Astrocyte of the spinal cord (primary cell): Measurements from ENCODE around the gene NLRP11.

Source experiments
- DNase-seq: peaks from one replicate; pipeline ENCODE4 v3.0.0; 2011; ENCODE audit warnings: low read depth, low spot score
- H3K4me3 ChIP-seq: 2 replicates; pipeline ENCODE4 v1.5.1; 2011; ENCODE audit warnings: low read depth, mild to moderate bottlenecking, low read length, moderate library complexity
- CTCF ChIP-seq: IDR thresholded peaks from 2 replicates; pipeline ENCODE4 v1.5.1; 2012; ENCODE audit warnings: low read depth, mild to moderate bottlenecking, low read length, inconsistent platforms
- in situ Hi-C: cut with HindIII; loops from 2 replicates; pipeline ENCODE4 v1.10.0; 2017; ENCODE audit warnings: low sequenced_read_pairs

Gene NLRP11

DNA sequence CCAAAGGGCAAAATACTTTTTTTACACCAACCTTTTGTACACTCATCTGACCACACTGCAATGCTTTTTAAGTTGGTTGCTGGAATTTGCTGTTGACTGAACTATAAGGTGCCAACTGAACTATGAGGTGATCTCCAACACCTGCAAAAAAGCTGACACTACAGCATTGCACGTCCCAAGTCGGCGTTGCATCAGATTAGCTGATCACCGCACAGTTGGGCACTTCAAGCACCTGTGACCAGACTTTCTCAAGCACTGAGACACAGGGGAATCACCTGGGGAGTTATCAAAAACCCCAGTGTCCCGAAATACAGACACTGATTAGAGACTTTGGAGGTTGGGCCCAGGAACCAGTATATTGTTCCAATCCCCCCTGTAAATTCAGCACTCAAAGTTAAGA is 1.1 kb downstream of the NLRP11 start:
- no peak overlapping the region for H3K4me3 ChIP-seq
- no peak for DNase-seq
- in situ Hi-C loops = no loop called here
- no peak for TF ChIP-seq CTCF

- no peak for DNase-seq
- in situ Hi-C loops = no loop called here
- no peak for TF ChIP-seq CTCF
- H3K4me3 ChIP-seq = no peak overlapping the region
Observed at GRCh38 chr19:55820037-55820436, 11.8 kb downstream of the NLRP11 start.

GRCh38 chr19:55813906-55814305 is 17.9 kb downstream of the NLRP11 start:
- no peak for DNase-seq
- in situ Hi-C loops = no loop called here
- TF ChIP-seq CTCF = no peak
- H3K4me3 ChIP-seq = no peak overlapping the region

- TF ChIP-seq CTCF = no peak
- H3K4me3 ChIP-seq = no peak overlapping the region
- in situ Hi-C loops = no loop called here
- DNase-seq = no peak
Observed at GRCh38 chr19:55812449-55812848, 19.4 kb downstream of the NLRP11 start.

- in situ Hi-C loops = no loop called here
- H3K4me3 ChIP-seq = no peak overlapping the region
- DNase-seq = no peak
- no peak for TF ChIP-seq CTCF
Observed at GRCh38 chr19:55811340-55811739, 20.5 kb downstream of the NLRP11 start.

DNA sequence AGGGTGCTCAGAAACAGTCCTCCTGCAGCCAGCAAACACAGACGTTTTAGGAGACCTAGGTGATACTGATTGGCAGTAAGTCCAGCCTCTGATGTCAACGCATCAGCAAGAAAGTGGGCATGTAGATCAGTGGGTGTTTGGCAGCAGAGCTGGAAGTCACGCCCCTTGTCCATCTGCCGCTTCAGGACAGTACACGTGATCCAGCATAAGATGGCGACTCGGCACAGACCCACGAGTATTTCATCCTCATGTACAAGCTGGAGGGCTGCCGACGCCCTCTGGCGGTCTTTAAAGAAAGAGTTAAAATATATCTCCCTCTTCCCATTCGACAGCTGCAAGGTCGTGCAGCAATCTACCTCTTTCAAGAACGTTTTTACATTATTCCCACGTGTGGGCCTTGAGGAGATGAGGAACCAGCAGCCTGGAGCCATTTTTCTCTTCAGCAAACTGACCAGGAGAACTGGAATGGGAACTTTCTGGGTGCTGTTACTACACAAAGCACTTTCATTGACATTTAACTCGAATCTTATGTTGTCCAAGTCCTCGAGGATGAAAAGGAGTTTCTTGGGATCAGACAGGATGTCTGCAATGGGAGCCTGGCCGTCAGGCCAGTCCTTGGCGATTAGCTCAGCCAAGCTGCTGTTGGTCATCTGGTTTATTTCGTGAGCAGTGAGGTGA is 22.3 kb downstream of the NLRP11 start:
- peak; percentile 0 for DNase-seq
- in situ Hi-C loops = no loop called here
- peak; percentile 15 for TF ChIP-seq CTCF
- H3K4me3 ChIP-seq = no peak overlapping the region
